Heart left ventricle (tissue), 13 donors: Measurements from ENCODE around the gene MOV10.

Source experiments
- CTCF ChIP-seq, 12 donors: fragments of 200-600 bp; sonication (generic) in 4 of 12; IDR thresholded peaks; one replicate each; pipeline versions ENCODE4 v1.5.0 to v1.8.0; 2018 to 2022; ENCODE audit warnings: antibody characterized with exemption in 12 of 12, mild to moderate bottlenecking in 5 of 12
- POLR2A ChIP-seq, 2 donors: fragments of 450-650 bp; IDR thresholded peaks; one replicate each; pipeline ENCODE4 v1.6.1; 2017; ENCODE audit warnings: antibody characterized with exemption in 2 of 2, mild to moderate bottlenecking in 2 of 2, moderate library complexity in 2 of 2
- donor health status: ischemic (EF 13 %, LVEDD 7.1; RV severe dilation, severe dysfunction).
- donor health status: DM: no; HTN: yes; CAD: no.
- donor health status: DM: no; HTN: no; CAD: no.
- donor health status: ischemic (EF 25% LVEDD 6.9; RV normal size, moderate dysfunction).
- donor health status: ischemic (EF 25% LVEDD 5.7; RV mildly dilated, moderate dysfunction).
- donor health status: ischemic (EF 35%, LVEDD 5.7; RV mildly dilated, moderate dysfunction).
- donor health status: nonischemic (EF 11% LVEDD 7.7; RV severe dilation, severe dysfunction).
- donor health status: DM: yes; HTN: yes; CAD: no.
- donor health status: PGD.
- donor health status: ischemic (EF 29% LVEDD 5.4; RV normal size, mild dysfunction).
- donor health status: nonischemic (EF 23%, LVEDD 6.1; RV moderate dilation, normal function).

- TF ChIP-seq CTCF (IDR thresholded peaks at IDR 0.05), result no peak
- no peak for TF ChIP-seq POLR2A (IDR thresholded peaks at IDR 0.05)
Observed at GRCh38 chr1:112686417-112686816, 12.0 kb downstream of the MOV10 start.
